C4-2B (cell line): Measurements from ENCODE around the gene SDCBP2.

Experiments used
- CTCF ChIP-seq: fragments of 450-650 bp; conservative IDR thresholded peaks from 2 replicates; pipeline ENCODE4 v1.5.1; 2017; ENCODE audit warnings: mild to moderate bottlenecking
- ZFX ChIP-seq: fragments of 450-650 bp; IDR thresholded peaks from 2 replicates; pipeline ENCODE4 v1.6.1; 2017

DNA sequence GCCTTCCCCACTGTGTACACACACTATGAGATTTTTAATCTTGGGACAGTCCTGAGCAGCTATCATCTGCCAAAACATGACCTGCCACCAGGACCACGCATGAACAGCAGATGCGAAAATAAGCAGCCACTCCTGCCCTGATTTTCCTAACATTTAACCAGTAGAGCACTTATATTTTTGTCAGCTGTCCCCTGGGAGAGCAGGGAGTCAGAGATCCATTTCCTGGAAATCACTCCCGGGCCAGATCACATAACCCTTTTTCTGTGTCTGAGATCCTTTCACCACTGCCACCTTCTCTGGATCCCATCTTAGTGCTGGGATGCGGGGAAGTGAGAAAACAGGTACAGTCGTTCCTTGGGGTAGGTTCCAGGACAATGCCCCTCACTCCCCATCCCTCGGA is 5.7 kb downstream of the SDCBP2 start:
- TF ChIP-seq CTCF, result no peak
- TF ChIP-seq ZFX, result no peak
